PC-3 (cell line): ENCODE measurements around the gene ZCCHC12. TPM values are rescaled to one million over a fixed set of nuclear protein-coding genes. Genes with fewer than 3 reads are reported as not detected.

Experiments used
- ATAC-seq: fragments of 200-7000 bp; cut with Tn5 transposase; 2 replicates; pipeline ENCODE4 v1.9.1; 2020; ENCODE audit warnings: mild to moderate bottlenecking, moderate library complexity
- BruUV-seq: library from RNA; stranded (reverse); fragments of 400-500 nt; replicated peaks from 2 replicates; lab custom pipeline; 2021; lab: Mats Ljungman, UMichigan
- CTCF ChIA-PET: fragments of 300-600 bp; sonication (Branson Sonifier 250); formaldehyde crosslinking; loops from one replicate; lab custom pipeline; 2022; ENCODE audit warnings: antibody characterized with exemption; lab: Charles Lee
- POLR2A ChIA-PET: fragments of 300-600 bp; sonication (Branson Sonifier 250); formaldehyde crosslinking; loops from one replicate; lab custom pipeline; 2022; ENCODE audit warnings: antibody characterized with exemption; ENCODE audit not compliant: unreplicated experiment; lab: Charles Lee
- DNase-seq: peaks from one replicate; pipeline ENCODE4 v3.0.0-alpha.2; 2015
- H2AFZ ChIP-seq: fragments of 300-600 bp; sonication (generic); 2 replicates; pipeline ENCODE4 v1.6.0; 2016; ENCODE audit warnings: antibody characterized with exemption, low read length
- H3F3A ChIP-seq: fragments of 300-600 bp; sonication (generic); one replicate; pipeline ENCODE4 v1.6.0; 2017; ENCODE audit warnings: antibody characterized with exemption, low read length, control low read depth, mild to moderate bottlenecking; ENCODE audit not compliant: unreplicated experiment
- H3K27ac ChIP-seq: fragments of 300-600 bp; sonication (generic); 2 replicates; pipeline ENCODE4 v1.5.1; 2016; ENCODE audit warnings: mild to moderate bottlenecking, low read length
- H3K27me3 ChIP-seq: fragments of 300-600 bp; sonication (generic); 2 replicates; pipeline ENCODE4 v1.6.1; 2016; ENCODE audit warnings: low read length, mixed read lengths
- H3K36me3 ChIP-seq: fragments of 300-600 bp; sonication (generic); 2 replicates; pipeline ENCODE4 v1.6.1; 2016; ENCODE audit warnings: low read depth, mixed run types, low read length, mixed read lengths
- H3K4me1 ChIP-seq: fragments of 300-600 bp; sonication (generic); 2 replicates; pipeline ENCODE4 v1.5.1; 2016; ENCODE audit warnings: low read length; ENCODE audit not compliant: insufficient read depth
- H3K4me2 ChIP-seq: fragments of 300-600 bp; sonication (generic); 2 replicates; pipeline ENCODE4 v1.6.0; 2016; ENCODE audit warnings: low read length
- H3K4me3 ChIP-seq: fragments of 300-600 bp; sonication (generic); 2 replicates; pipeline ENCODE4 v1.5.1; 2016; ENCODE audit warnings: mild to moderate bottlenecking, low read length, mixed read lengths
- H3K79me2 ChIP-seq: fragments of 300-600 bp; sonication (generic); 2 replicates; pipeline ENCODE4 v1.6.1; 2017; ENCODE audit warnings: low read length, mixed read lengths
- H3K9ac ChIP-seq: fragments of 300-600 bp; sonication (generic); 2 replicates; pipeline ENCODE4 v1.6.0; 2016; ENCODE audit warnings: mild to moderate bottlenecking, low read length
- H3K9me2 ChIP-seq: fragments of 300-600 bp; sonication (generic); replicated peaks from 2 replicates; pipeline ENCODE4 v1.6.1; 2016; ENCODE audit warnings: mixed run types, low read length, mixed read lengths
- H3K9me3 ChIP-seq: fragments of 300-600 bp; sonication (generic); 2 replicates; pipeline ENCODE4 v1.6.1; 2016; ENCODE audit warnings: low read length, mixed read lengths
- H4K20me1 ChIP-seq: fragments of 300-600 bp; sonication (generic); 2 replicates; pipeline ENCODE4 v1.6.1; 2016; ENCODE audit warnings: low read length, mixed read lengths
- EZH2 ChIP-seq: fragments of 300-600 bp; sonication (generic); IDR thresholded peaks from one replicate; pipeline ENCODE4 v1.6.1; 2017; ENCODE audit warnings: antibody characterized with exemption, mild to moderate bottlenecking, low read length; ENCODE audit not compliant: unreplicated experiment
- EZH2phosphoT487 ChIP-seq: fragments of 300-600 bp; sonication (generic); IDR thresholded peaks from 2 replicates; pipeline ENCODE4 v1.6.1; 2018; ENCODE audit warnings: mild to moderate bottlenecking, antibody characterized with exemption, low read length, borderline replicate concordance
- intact Hi-C: fragments of 100-400 bp; cut with micrococcal nuclease; formaldehyde crosslinking; loops from 2 replicates; pipeline ENCODE4 v1.9.0; 2023
- total RNA-seq: library from RNA; depleted of rRNA; stranded (reverse); fragments of >200 nt; gene quantifications from 2 replicates; pipeline ENCODE4 v1.2.3, GENCODE V29; 2014
- TF ChIP-seq, protein P1 (sequence below): fragments of 300-600 bp; sonication (generic); conservative IDR thresholded peaks from 2 replicates; pipeline ENCODE4 v1.5.1; 2017; ENCODE audit warnings: antibody characterized with exemption, low read depth, mild to moderate bottlenecking, low read length

Gene ZCCHC12
- total RNA-seq, 1 experiment from 2014 or later: 0.07 TPM

DNA sequence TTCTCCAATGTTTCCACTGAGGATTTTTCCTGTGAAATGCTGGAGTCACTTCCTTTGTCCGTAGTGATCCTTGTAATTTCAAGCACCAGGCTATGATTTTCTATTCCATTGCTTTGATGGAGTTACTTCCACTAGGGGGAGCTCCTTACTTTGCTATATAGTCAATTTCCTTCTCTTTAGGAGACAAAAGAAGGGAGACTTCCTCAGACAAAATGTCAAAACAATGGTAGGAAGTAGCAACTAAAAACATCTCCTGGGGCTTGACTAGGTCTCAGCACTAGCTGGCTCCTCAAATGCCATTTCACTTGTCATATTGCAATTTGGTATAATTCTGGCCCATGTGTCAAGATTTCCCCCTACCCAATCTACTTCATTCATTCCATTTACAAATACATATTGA lies 24.1 kb downstream of the ZCCHC12 start:
- Histone ChIP-seq H3K4me2 (no peak overlapping the region), H3K36me3 (no peaks in the 10 kb centered on the region), H2AFZ (no peak overlapping the region), H3K9ac (no peak overlapping the region), H3K9me3 (no peaks in the 10 kb centered on the region), H3K4me1 (no peaks in the 10 kb centered on the region), H3K79me2 (no peaks in the 10 kb centered on the region), H4K20me1 (no peaks in the 10 kb centered on the region), H3K4me3 (no peak overlapping the region), H3F3A (no peaks in the 10 kb centered on the region), H3K27ac (no peak overlapping the region), H3K9me2 (no peaks in the 10 kb centered on the region), H3K27me3 (no peaks in the 10 kb centered on the region)
- ATAC-seq (peak; percentile 81), DNase-seq (peak; percentile 80)
- TF ChIP-seq, protein P1, sequence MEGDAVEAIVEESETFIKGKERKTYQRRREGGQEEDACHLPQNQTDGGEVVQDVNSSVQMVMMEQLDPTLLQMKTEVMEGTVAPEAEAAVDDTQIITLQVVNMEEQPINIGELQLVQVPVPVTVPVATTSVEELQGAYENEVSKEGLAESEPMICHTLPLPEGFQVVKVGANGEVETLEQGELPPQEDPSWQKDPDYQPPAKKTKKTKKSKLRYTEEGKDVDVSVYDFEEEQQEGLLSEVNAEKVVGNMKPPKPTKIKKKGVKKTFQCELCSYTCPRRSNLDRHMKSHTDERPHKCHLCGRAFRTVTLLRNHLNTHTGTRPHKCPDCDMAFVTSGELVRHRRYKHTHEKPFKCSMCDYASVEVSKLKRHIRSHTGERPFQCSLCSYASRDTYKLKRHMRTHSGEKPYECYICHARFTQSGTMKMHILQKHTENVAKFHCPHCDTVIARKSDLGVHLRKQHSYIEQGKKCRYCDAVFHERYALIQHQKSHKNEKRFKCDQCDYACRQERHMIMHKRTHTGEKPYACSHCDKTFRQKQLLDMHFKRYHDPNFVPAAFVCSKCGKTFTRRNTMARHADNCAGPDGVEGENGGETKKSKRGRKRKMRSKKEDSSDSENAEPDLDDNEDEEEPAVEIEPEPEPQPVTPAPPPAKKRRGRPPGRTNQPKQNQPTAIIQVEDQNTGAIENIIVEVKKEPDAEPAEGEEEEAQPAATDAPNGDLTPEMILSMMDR: peak; percentile 80
- TF ChIP-seq EZH2phosphoT487 (no peak), EZH2 (no peak)
- no TSS peak for BruUV-seq
- intact Hi-C loops: loop anchor here (1.0 to 5.0 kb wide), 4 partner anchors 45 to 220 kb away; no protein-coding TSS in a partner anchor
- CTCF ChIA-PET: interaction anchor here (0.8 to 1.0 kb wide), 2 partner anchors 9 to 213 kb away, joined by 3 to 4 read pairs; no protein-coding TSS in a partner anchor
- POLR2A ChIA-PET: no interaction called here

DNA sequence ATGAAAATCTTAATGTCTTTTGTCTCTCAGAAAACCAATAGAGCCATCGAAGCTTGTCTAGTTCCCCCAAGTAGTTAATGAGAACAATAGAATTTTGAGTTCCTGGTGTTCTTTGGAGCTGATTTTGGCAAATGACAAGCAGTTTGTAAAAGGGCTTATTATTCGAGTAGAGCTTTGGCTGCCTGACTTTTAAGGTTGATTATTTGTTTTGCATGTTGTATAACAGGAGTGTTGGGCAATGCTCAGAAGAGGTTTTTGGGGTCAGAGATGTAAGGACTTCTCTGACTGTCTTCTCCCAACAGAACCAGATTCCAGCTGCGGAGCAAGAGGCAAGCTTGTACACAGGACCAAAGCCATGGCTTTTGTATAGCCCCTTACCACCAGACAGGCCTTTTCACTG lies 30.0 kb downstream of the ZCCHC12 start:
- Histone ChIP-seq H3K79me2 (no peaks in the 10 kb centered on the region), H2AFZ (no peak overlapping the region), H3K27ac (no peak overlapping the region), H3K27me3 (no peaks in the 10 kb centered on the region), H3K36me3 (no peaks in the 10 kb centered on the region), H3K9me3 (no peaks in the 10 kb centered on the region), H3K4me2 (no peak overlapping the region), H3K4me3 (no peak overlapping the region), H3K4me1 (no peaks in the 10 kb centered on the region), H3F3A (no peaks in the 10 kb centered on the region), H3K9ac (no peak overlapping the region), H4K20me1 (no peaks in the 10 kb centered on the region), H3K9me2 (no peaks in the 10 kb centered on the region)
- POLR2A ChIA-PET: no interaction called here
- TF ChIP-seq, protein P1: no peak
- TF ChIP-seq EZH2phosphoT487 (no peak), EZH2 (no peak)
- ATAC-seq: no peak
- intact Hi-C loops: no loop called here
- no peak for DNase-seq
- CTCF ChIA-PET: no interaction called here
- no TSS peak for BruUV-seq

- POLR2A ChIA-PET: no interaction called here
Observed at GRCh38 chrX:118855681-118856310, 32.2 kb downstream of the ZCCHC12 start.

More at GRCh38 chrX:118855681-118856310, 32.2 kb downstream of the ZCCHC12 start:
- CTCF ChIA-PET: interaction anchor here (0.5 kb wide), 1 partner anchor 340 kb away, joined by 3 read pairs; no protein-coding TSS in a partner anchor
- no peaks in the 10 kb centered on the region for H3F3A ChIP-seq
- intact Hi-C loops: no loop called here
- no peaks in the 10 kb centered on the region for H3K36me3 ChIP-seq
- no peaks in the 10 kb centered on the region for H3K9me3 ChIP-seq
- BruUV-seq: no TSS peak
- no peaks in the 10 kb centered on the region for H3K27me3 ChIP-seq
- H3K4me2 ChIP-seq: no peak overlapping the region
- H3K9me2 ChIP-seq: no peaks in the 10 kb centered on the region
- H3K4me1 ChIP-seq: no peaks in the 10 kb centered on the region
- DNase-seq (no peak), ATAC-seq (no peak)
- H3K27ac ChIP-seq: no peak overlapping the region
- no peaks in the 10 kb centered on the region for H3K79me2 ChIP-seq
- TF ChIP-seq EZH2: no peak
- TF ChIP-seq, protein P1: no peak
- TF ChIP-seq EZH2phosphoT487: no peak
- H3K9ac ChIP-seq: no peak overlapping the region
- H4K20me1 ChIP-seq: no peaks in the 10 kb centered on the region
- H3K4me3 ChIP-seq: no peak overlapping the region
- H2AFZ ChIP-seq: no peak overlapping the region
